Transverse colon (tissue), 4 donors: ENCODE data around the gene STARD9. TPM values are rescaled to one million over a fixed set of nuclear protein-coding genes. Genes with fewer than 3 reads are reported as not detected.

Source experiments
- DNase-seq: peaks from one replicate; pipeline ENCODE4 v3.0.0-alpha.2; 2019
- H3K27ac ChIP-seq, 4 donors: fragments of 200-600 bp; sonication (generic); 2 replicates each; pipeline ENCODE4 v1.5.1; 2016 to 2018; ENCODE audit warnings: inconsistent platforms in 4 of 4
- H3K27me3 ChIP-seq: fragments of 200-600 bp; sonication (generic); 2 replicates; pipeline ENCODE4 v1.5.1; 2017; ENCODE audit warnings: inconsistent platforms
- H3K36me3 ChIP-seq, 4 donors: fragments of 200-600 bp; sonication (generic); 2 replicates each; pipeline ENCODE4 v1.5.1; 2017 to 2019; ENCODE audit warnings: inconsistent platforms in 4 of 4
- H3K4me1 ChIP-seq, 4 donors: fragments of 200-600 bp; sonication (generic); 2 replicates each; pipeline ENCODE4 v1.5.1; 2017 to 2020; ENCODE audit warnings: inconsistent platforms in 4 of 4
- H3K4me3 ChIP-seq, 4 donors: fragments of 200-600 bp; sonication (generic); 1 replicate in 1 of 4; 2 replicates in 3 of 4; pipeline versions ENCODE4 v1.5.1 to v1.6.1; 2017 to 2019; ENCODE audit warnings: inconsistent platforms in 4 of 4
- H3K9me3 ChIP-seq, 2 donors: fragments of 200-600 bp; sonication (generic); 2 replicates each; pipeline ENCODE4 v1.5.1; 2017 to 2019; ENCODE audit warnings: inconsistent platforms in 2 of 2
- EP300 ChIP-seq: sonication (generic); formaldehyde crosslinking; IDR thresholded peaks from one replicate; pipeline ENCODE4 v1.6.1; 2017; ENCODE audit warnings: antibody characterized with exemption, low read depth
- POLR2A ChIP-seq: fragments of 450-650 bp; IDR thresholded peaks from one replicate; pipeline ENCODE4 v1.6.1; 2016; ENCODE audit warnings: antibody characterized with exemption, mild to moderate bottlenecking, moderate library complexity
- POLR2AphosphoS5 ChIP-seq, 3 donors: sonication (generic); formaldehyde crosslinking; IDR thresholded peaks; one replicate each; pipeline ENCODE4 v1.6.1; 2016; ENCODE audit warnings: antibody characterized with exemption in 3 of 3
- WGBS, 2 donors: methylation state at CpG; one replicate each; pipeline ENCODE4 v1.1.5; 2018; ENCODE audit warnings: low coverage in 1 of 2; 5-methylcytosine and 5-hydroxymethylcytosine counted together
- in situ Hi-C, 4 donors: fragments of 200-750 bp; cut with MboI; loops; one replicate each; pipeline versions ENCODE4 v1.15.0 to v1.15.1; 2017; ENCODE audit warnings: low sequenced_read_pairs in 3 of 4, low pct_ligation_motif_present in 1 of 4, low pct_unique_long_range_greater_than_20kb in 1 of 4
- intact Hi-C: fragments of 100-400 bp; cut with DNase I; formaldehyde crosslinking; loops from one replicate; pipeline ENCODE4 v1.15.1; 2023; ENCODE audit warnings: low total_unique reads
- total RNA-seq, 4 donors: library from RNA; depleted of rRNA; stranded (reverse); fragments of >200 nt; gene quantifications; one replicate each; pipeline ENCODE4 v1.1.0, GENCODE V29; 2016
- TF ChIP-seq, protein P1 (sequence below), 5 experiments: fragments of 200-600 bp in 3 of 5; fragments of 450-650 bp in 2 of 5; sonication (generic) in 3 of 5; IDR thresholded peaks; 1 replicate in 2 of 5; 2 replicates in 3 of 5; pipeline ENCODE4 v1.5.1; 2016 to 2017; ENCODE audit warnings: antibody characterized with exemption in 5 of 5, inconsistent platforms in 3 of 5, mild to moderate bottlenecking in 2 of 5, moderate library complexity in 1 of 5

Gene STARD9
- total RNA-seq, 4 donors from 2014 or later: 11.1 to 52.5 (median 22.4) TPM

DNA sequence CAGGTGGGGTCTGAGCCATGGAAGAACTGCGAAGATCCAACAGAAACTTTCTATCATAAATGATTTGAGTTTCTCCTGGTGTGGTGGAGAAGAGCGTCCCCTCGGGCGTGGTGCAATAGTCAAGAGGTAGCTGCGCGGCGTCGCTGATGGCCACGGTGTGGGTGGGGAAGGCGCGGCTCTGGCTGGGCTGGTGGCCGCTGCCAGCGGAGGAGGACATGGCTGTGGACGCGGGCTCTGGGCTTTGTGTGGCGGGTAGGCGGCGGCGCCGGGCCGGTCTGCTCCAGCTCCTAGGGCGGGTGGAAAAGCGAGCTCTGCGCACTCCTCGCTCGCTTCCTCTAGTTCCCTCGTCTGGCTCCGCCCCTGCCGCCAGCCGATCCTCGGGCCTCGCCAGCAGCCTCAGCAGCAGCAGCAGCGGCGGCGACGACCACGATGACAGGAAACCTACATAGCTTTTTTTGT is 5.9 kb downstream of the STARD9 start:
- Histone ChIP-seq H3K4me1 (peaks cover 21 to 50% (median 36%) of the 10 kb centered on the region in 4 donors), H3K4me3 (peak overlapping the region; percentile 17 to 46 (median 28)), H3K27me3 (peaks cover 2% of the 10 kb centered on the region), H3K36me3 (no peaks in the 10 kb centered on the region), H3K9me3 (no peaks in the 10 kb centered on the region), H3K27ac (peak overlapping the region; percentile 71 to 81 (median 76))
- in situ Hi-C loops (no loop called here), intact Hi-C loops (no loop called here)
- peak; percentile 43 for TF ChIP-seq POLR2A
- peak in 2 of 3 donors; percentile 53 to 64 for TF ChIP-seq POLR2AphosphoS5 (IDR thresholded peaks at IDR 0.05)
- TF ChIP-seq, protein P1, sequence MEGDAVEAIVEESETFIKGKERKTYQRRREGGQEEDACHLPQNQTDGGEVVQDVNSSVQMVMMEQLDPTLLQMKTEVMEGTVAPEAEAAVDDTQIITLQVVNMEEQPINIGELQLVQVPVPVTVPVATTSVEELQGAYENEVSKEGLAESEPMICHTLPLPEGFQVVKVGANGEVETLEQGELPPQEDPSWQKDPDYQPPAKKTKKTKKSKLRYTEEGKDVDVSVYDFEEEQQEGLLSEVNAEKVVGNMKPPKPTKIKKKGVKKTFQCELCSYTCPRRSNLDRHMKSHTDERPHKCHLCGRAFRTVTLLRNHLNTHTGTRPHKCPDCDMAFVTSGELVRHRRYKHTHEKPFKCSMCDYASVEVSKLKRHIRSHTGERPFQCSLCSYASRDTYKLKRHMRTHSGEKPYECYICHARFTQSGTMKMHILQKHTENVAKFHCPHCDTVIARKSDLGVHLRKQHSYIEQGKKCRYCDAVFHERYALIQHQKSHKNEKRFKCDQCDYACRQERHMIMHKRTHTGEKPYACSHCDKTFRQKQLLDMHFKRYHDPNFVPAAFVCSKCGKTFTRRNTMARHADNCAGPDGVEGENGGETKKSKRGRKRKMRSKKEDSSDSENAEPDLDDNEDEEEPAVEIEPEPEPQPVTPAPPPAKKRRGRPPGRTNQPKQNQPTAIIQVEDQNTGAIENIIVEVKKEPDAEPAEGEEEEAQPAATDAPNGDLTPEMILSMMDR (IDR thresholded peaks at IDR 0.05): no peak
- TF ChIP-seq EP300: no peak
- 0% methylated on average over 9 to 37 of the region's 37 CpGs for WGBS, 2 donors
- DNase-seq: peak; percentile 88

DNA sequence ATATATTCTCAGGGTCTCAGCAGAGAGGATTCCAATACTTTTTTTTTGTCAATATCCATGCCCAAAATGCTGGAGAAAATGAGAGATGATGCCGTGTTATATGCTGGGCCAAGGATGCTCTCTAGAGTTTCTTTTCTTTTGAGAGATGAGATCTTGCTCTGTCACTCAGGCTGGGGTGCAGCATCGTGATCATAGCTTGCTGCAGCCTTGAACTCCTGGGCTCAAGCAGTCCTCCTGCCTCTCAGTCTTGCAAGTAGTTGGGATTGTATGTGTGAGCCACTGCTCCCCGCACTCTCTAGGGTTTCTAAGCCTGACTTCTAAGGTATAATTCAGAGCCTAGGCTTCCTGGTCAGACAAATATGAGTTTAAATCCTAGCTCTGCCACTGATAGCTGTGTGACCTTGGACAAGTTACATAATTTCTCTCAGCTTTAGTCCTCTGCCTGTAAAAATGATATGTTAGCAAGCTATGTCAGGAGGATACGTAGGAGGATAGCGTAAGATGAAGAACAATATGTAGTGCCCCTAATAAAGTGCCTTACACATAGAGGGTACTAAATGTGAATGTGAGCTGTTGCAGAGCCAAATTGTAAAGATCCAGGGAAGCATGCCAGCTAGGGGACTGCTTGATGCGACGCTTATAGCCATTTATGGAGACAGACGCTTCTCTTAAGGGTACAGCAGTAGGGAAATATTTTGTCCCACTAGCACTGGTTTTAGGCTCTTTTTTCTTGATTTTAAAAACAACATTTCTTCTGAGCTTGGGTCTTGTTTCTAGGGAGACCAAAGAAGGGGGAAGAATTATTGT is 7.4 kb downstream of the STARD9 start:
- Histone ChIP-seq H3K27me3 (no peaks in the 10 kb centered on the region), H3K4me1 (peaks cover 11 to 36% (median 29%) of the 10 kb centered on the region in 4 donors), H3K36me3 (no peaks in the 10 kb centered on the region), H3K9me3 (no peaks in the 10 kb centered on the region), H3K27ac (peak overlapping the region; percentile 71 to 81 (median 76)), H3K4me3 (peak overlapping the region in 3 of 4 donors; percentile 4 to 13 (median 13))
- TF ChIP-seq EP300 (no peak), POLR2AphosphoS5 (IDR thresholded peaks at IDR 0.05) (no peak), POLR2A (no peak)
- TF ChIP-seq, protein P1 (IDR thresholded peaks at IDR 0.05): no peak
- in situ Hi-C loops: no loop called here
- intact Hi-C loops: no loop called here
- no peak for DNase-seq
- WGBS, 2 donors: 57 to 78% methylated on average over 4 to 8 of the region's 8 CpGs

DNA sequence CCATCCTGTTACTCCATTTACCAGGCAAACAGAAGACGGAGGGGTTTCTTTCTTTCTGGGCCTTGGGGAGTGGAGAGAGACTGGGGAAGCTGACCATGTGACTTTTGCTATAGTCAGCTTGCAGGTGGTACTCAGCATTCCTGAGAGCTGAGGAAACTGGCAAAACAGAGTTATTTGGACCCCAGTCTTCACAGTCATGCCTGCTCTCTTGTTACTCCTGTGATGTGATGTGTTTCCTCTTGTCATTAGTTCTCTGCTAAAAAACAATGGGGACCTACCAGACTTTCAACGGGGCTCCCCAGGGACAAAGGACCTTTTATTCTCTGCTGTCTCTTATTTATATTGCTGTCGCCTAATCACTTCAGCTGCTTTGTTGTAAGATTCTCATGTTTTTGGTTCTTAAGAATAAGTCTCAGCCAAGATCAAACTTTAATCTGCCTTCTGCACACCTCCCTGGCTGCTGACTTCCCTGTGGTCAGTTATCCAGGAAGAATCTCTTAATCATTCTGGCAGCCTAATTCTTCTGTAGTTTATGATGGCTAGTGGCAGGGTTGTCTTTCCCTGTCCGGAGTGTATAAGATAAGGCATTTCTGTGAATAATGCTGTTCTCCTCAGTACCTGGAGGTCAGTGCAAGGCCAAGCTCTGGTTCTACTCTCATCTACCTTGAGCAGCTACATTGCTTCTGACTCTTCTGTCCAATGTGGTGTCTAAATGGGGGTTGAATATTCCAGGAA is 8.8 kb downstream of the STARD9 start:
- 0 to 43% methylated on average over 1 to 4 of the region's 4 CpGs for WGBS, 2 donors
- DNase-seq: no peak
- peak overlapping the region in 3 of 4 donors; percentile 73 to 81 (median 79) for H3K27ac ChIP-seq

More for the DNA sequence above, 8.8 kb downstream of the STARD9 start:
- Histone ChIP-seq H3K27me3 (no peaks in the 10 kb centered on the region), H3K4me1 (peaks cover 11 to 31% (median 26%) of the 10 kb centered on the region in 4 donors), H3K4me3 (peak overlapping the region in 3 of 4 donors; percentile 4 to 13 (median 13)), H3K9me3 (no peaks in the 10 kb centered on the region), H3K36me3 (no peaks in the 10 kb centered on the region)
- intact Hi-C loops: no loop called here
- in situ Hi-C loops: no loop called here
- TF ChIP-seq, protein P1 (IDR thresholded peaks at IDR 0.05): no peak
- no peak for TF ChIP-seq EP300
